LNCAP (cell line): ENCODE measurements around the gene FAAP24.

Experiments
- TF ChIP-seq, protein P1 (sequence below): fragments of 450-650 bp; IDR thresholded peaks from 2 replicates; pipeline ENCODE4 v1.5.1; 2017; ENCODE audit warnings: mild to moderate bottlenecking

The FAAP24 gene

DNA sequence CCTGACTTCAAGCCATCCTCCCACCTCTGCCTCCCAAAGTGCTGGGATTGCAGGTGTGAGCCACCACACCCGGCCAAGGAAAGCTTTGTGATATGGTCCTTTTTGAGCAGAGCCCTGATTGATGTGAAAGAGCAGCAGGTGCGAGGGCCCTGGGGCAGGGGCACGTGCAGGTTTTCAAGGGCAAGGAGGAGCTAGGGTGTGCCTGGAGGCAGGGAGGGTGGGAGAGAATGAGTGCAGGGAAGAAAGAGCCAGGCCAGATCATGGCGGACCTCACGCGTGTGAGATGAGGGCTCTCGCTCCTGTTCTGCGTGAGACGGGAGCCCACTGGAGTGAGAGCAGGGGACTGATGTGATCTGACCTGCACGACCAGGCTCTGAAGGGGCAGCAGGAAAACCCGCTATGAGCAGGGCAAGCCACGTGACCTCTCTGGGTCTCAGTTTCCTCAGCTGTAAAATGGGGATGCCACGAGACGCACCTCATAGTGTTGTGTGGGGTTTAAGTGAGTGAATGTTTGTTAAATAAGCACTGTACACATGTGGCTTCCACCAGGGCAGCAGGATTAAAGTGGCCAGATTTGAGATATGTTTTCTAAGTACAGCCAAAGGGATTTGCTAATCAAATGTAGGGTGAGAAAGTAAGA, 25.8 kb downstream of the FAAP24 start:
- TF ChIP-seq, protein P1, sequence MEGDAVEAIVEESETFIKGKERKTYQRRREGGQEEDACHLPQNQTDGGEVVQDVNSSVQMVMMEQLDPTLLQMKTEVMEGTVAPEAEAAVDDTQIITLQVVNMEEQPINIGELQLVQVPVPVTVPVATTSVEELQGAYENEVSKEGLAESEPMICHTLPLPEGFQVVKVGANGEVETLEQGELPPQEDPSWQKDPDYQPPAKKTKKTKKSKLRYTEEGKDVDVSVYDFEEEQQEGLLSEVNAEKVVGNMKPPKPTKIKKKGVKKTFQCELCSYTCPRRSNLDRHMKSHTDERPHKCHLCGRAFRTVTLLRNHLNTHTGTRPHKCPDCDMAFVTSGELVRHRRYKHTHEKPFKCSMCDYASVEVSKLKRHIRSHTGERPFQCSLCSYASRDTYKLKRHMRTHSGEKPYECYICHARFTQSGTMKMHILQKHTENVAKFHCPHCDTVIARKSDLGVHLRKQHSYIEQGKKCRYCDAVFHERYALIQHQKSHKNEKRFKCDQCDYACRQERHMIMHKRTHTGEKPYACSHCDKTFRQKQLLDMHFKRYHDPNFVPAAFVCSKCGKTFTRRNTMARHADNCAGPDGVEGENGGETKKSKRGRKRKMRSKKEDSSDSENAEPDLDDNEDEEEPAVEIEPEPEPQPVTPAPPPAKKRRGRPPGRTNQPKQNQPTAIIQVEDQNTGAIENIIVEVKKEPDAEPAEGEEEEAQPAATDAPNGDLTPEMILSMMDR = no peak

DNA sequence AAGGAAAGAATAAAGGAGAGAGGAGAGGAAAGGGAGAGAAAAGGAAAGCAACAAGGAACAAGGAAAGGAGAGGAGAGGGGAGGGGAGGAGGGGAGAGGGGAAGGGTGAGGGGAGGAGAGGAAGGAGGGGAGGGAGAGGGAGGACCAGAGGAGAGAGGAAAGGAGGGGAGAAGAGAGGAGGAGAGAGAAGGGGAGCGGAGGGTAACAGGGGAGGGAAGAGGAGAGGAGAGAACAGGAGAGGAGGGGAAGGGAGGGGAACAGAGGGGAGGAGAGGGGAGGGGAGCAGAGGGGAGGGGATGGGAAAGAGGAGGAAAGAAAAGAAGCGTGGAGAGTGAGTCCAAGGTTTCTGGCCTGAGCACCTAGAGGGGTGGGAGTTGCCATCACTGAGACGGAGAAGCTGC, 26.7 kb downstream of the FAAP24 start:
- TF ChIP-seq, protein P1 = no peak

DNA sequence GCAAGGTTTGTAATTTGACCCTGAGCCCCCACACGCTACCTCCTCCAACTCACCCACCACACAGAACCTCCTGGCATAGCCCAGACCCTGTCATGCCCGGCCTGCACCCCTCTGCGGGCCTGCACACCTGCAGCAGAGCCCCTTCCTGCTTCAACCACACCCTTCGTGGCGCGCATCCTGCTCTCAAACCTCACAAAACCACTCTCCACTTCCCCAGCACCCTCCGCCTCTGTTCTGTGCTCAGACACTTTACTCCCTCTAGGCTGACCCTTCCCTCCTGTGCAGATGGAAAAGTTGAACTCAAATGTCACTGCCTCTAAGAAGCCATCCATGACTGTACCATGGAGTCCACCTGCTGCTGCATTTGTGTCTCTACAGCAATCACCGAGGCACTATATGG, 28.5 kb downstream of the FAAP24 start:
- TF ChIP-seq, protein P1 = no peak

DNA sequence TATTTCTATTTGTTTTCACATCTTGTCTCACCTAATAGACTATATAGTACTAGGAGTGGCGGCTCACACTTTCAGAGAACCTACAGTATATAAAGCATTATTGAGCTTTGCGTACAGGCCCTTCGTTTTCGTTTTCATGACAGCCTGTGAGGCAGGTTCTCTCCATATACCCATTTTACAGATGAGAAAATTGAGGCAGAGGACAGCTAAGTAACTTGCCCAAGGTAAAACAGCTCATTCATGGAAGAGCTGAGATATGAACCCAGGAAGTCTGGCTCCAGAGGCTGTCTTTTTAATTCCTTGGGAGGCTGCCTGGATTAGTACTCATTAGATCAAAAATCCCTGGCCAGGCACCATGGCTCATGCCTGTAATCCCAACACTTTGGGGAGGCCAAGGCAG, 28.9 kb downstream of the FAAP24 start:
- TF ChIP-seq, protein P1 = no peak

DNA sequence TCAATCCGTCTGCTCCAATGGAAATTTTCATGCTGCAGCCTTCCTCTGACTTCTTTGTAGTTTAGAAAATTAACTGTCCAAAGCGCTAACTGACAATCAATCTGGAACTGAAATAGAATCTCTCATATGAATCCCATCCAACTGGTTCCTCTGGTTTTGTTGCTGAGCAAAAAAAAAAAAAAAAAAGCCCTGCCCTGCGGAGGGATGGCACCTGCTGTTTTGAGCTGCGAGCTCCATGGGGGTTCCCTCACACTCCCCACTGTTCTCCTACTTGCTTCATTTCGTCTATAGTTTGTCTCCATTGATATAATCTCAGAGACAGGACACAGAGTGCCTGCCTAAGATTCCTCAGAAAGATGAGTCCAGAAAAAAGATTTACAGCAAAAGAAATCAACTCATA, 33.4 kb downstream of the FAAP24 start:
- TF ChIP-seq, protein P1 = no peak

DNA sequence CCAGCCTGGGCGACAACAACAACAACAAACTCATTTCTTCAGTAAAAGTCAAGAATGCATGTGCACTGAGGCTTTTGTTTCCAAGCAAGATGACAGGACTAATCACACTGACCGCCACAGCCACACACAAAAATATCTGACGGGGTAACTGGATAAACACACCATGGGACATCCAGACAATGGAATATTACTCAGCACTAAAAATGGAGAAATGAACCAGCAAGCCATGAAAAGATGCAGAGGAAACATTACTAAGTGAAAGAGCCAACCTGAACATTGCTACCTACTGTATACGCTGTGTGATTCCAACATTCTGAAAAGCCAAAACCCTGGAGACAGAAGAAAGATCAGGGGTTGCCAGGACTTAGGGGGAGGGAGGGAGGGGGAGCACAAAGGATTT, 36.7 kb downstream of the FAAP24 start:
- TF ChIP-seq, protein P1 = no peak

DNA sequence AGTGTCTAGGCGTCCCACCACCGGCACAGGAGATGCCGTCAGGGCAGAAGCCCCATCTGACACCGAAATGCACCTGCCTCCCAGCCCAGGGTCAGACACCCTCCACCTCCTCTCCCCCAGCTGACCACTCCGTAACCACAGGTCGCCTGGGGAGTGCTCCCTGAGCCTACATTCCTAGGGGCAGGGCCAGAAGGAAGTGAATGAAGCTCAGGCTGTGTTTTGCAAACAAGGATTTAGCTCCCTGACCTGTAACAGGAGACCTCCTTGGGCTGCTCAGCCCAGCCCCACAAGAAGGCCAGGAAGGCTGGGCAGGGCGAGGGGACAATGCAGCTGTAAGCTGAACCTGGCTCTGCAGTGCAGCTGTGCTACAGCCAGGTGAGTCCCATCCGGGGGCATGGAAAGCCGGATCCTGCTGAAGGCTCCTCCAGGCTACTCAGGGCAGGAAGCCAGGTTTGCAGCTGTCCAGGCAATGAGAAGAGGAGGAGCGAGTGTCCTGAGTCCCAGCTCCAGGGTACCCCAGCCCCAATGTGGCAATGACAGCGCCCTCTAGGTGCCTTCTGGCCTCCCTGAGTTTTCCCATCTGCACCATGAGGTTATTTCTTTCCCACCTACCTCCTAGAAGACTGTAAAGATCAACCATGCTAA, 50.6 kb downstream of the FAAP24 start:
- TF ChIP-seq, protein P1 = no peak
